ENCODE results near the gene SMIM33. TPM values are rescaled to one million over a fixed set of nuclear protein-coding genes. Genes with fewer than 3 reads are reported as not detected.

SMIM33 gene
- total and polyA plus RNA-seq, 10 of the 15 experiments (the other 5 are each of a cell fraction or from before 2014, with no cell fraction given): 0.03 to 0.25 (median 0.07) TPM; not detected in 4

GRCh38 chr5:139459451-139459934, 11.3 kb upstream of the SMIM33 start:
- Histone ChIP-seq H3K4me3 (0 out of 2 replicates have a peak overlapping the region, but pooled peaks have one; percentile 28), H4K20me1 (ENCODE audit: control insufficient read depth, insufficient read depth) (no peaks in the 10 kb centered on the region), H3K4me2 (ENCODE audit: control insufficient read depth, insufficient read depth) (peak overlapping the region; percentile 88), H3K27ac (ENCODE audit: control insufficient read depth, insufficient read depth) (peak overlapping the region; percentile 93), H3K79me2 (ENCODE audit: control insufficient read depth, insufficient read depth, low read length) (no peaks in the 10 kb centered on the region), H3K36me3 (ENCODE audit: control insufficient read depth in 2 of 2, insufficient read depth in 2 of 2, low read length in 1 of 2) (no peaks in the 10 kb centered on the region), H3K9me3 (replicated peaks; ENCODE audit: control insufficient read depth, insufficient read depth, low read length) (no peaks in the 10 kb centered on the region), H3K9ac (ENCODE audit: control insufficient read depth, insufficient read depth, low read length) (peak overlapping the region; percentile 33), H3K4me1 (ENCODE audit: control insufficient read depth, insufficient read depth, low read length) (peaks cover 39% of the 10 kb centered on the region), H2AFZ (ENCODE audit: control insufficient read depth, low read depth, low read length) (peak overlapping the region; percentile 51), H3K27me3 (replicated peaks in 1 of 2; ENCODE audit: control insufficient read depth in 2 of 2, insufficient read depth in 2 of 2, low read length in 1 of 2) (no peaks in the 10 kb centered on the region)
- POLR2A ChIA-PET: interaction anchor here (0.6 to 3.6 kb wide), 9 partner anchors 12 to 190 kb away, joined by 3 to 53 read pairs (median 4); partner anchors contain the start of gene DNAJC18
- ATAC-seq: peak; percentile 66
- in situ Hi-C loops (cut with MboI) (no loop called here), intact Hi-C loops (cut with micrococcal nuclease; ENCODE audit: unreplicated experiment) (loop anchor here (5.0 kb wide), 1 partner anchor 203 kb away; no protein-coding TSS in a partner anchor)
- DNase-seq (ENCODE audit: low read depth, low spot score): peak; percentile 64
- SMC1A ChIA-PET (ENCODE audit: uncharacterized antibody, unreplicated experiment): interaction anchor here (0.6 to 4.1 kb wide), 12 partner anchors 11 to 234 kb away, joined by 3 to 32 read pairs (median 5); partner anchors contain the start of genes DNAJC18, SMIM33 and STING1
- RAD21 ChIA-PET (ENCODE audit: unreplicated experiment): interaction anchor here (0.8 to 4.0 kb wide), 10 partner anchors 12 to 67 kb away, joined by 3 to 47 read pairs (median 7); partner anchors contain the start of genes DNAJC18 and STING1
- no TSS peak for BruUV-seq (replicated peaks)
- WGBS (ENCODE audit: insufficient coverage, insufficient replicate concordance, low lambda C conversion rate, missing lambda C conversion rate): 7% methylated on average over 8 of the region's 8 CpGs
- CTCF ChIA-PET: interaction anchor here (1.3 to 4.4 kb wide), 7 partner anchors 14 to 53 kb away, joined by 3 to 39 read pairs (median 19); partner anchors contain the start of genes DNAJC18 and STING1
- FAIRE-seq: peak; percentile 49
- TF ChIP-seq CREM (IDR thresholded peaks at IDR 0.05; ENCODE audit: low read depth) (peak; percentile 27; the same call in 1 of the 2 replicates), DPF2 (IDR thresholded peaks at IDR 0.05) (peak; percentile 67; the same call in 1 of the 2 replicates), RUNX3 (IDR thresholded peaks at IDR 0.05; ENCODE audit: low read length) (peak; percentile 39; the same call in 1 of the 2 replicates), IKZF1 (conservative IDR thresholded peaks at IDR 0.05) (peak; percentile 51; the same call in 1 of the 2 replicates), IKZF2 (IDR thresholded peaks at IDR 0.05) (peak in 1 of 2 experiments; percentile 46; a peak in 3 of 4 replicates), NR2F1 (conservative IDR thresholded peaks at IDR 0.05) (peak; percentile 82), FOS (IDR thresholded peaks at IDR 0.05; ENCODE audit: borderline replicate concordance, extremely low read depth, insufficient read length) (no peak), GATAD2B (conservative IDR thresholded peaks at IDR 0.05; ENCODE audit: low read depth) (0 out of 2 replicates have a peak, but pooled peaks have one; percentile 29), YY1 (IDR thresholded peaks at IDR 0.05; ENCODE audit: low read depth, low read length) (no peak), SMARCA5 (IDR thresholded peaks at IDR 0.05) (peak; percentile 60), POU2F2 (IDR thresholded peaks at IDR 0.05; ENCODE audit: borderline replicate concordance, low read depth, low read length) (peak; percentile 93; the same call in 1 of the 3 replicates), CREB1 (IDR thresholded peaks at IDR 0.05; ENCODE audit: low read depth) (peak; percentile 45; the same call in 1 of the 2 replicates), SPI1 (IDR thresholded peaks at IDR 0.05; ENCODE audit: borderline replicate concordance, insufficient read depth, low read depth, low read length) (0 out of 2 replicates have a peak, but pooled peaks have one; percentile 27), RB1 (IDR thresholded peaks at IDR 0.05; ENCODE audit: borderline replicate concordance) (0 out of 2 replicates have a peak, but pooled peaks have one; percentile 23), ESRRA (IDR thresholded peaks at IDR 0.05; ENCODE audit: low read length) (no peak), REST (IDR thresholded peaks at IDR 0.05; ENCODE audit: low read depth, low read length) (0 out of 2 replicates have a peak, but pooled peaks have one; percentile 14), BHLHE40 (IDR thresholded peaks at IDR 0.05; ENCODE audit: borderline replicate concordance in 1 of 2, low read depth in 2 of 2, low read length in 1 of 2) (peak; percentile 94 to 96), SMC3 (IDR thresholded peaks at IDR 0.05; ENCODE audit: borderline replicate concordance, low read length) (no peak)

Measured in GM12878 (cell line).